Breast epithelium (tissue), 3 donors: ENCODE data around the gene ZNF653.

Experiments used
- POLR2A ChIP-seq: fragments of 450-650 bp; IDR thresholded peaks from one replicate; pipeline ENCODE4 v1.6.1; 2016; ENCODE audit warnings: antibody characterized with exemption, mild to moderate bottlenecking, moderate library complexity
- POLR2AphosphoS5 ChIP-seq, 3 donors: sonication (generic); formaldehyde crosslinking; IDR thresholded peaks; one replicate each; pipeline ENCODE4 v1.6.1; 2017; ENCODE audit warnings: antibody characterized with exemption in 3 of 3
- TF ChIP-seq, protein P1 (sequence below), 3 donors: fragments of 450-650 bp; IDR thresholded peaks; one replicate each; pipeline ENCODE4 v1.5.1; 2016 to 2017; ENCODE audit warnings: antibody characterized with exemption in 3 of 3, mild to moderate bottlenecking in 3 of 3, moderate library complexity in 3 of 3

DNA sequence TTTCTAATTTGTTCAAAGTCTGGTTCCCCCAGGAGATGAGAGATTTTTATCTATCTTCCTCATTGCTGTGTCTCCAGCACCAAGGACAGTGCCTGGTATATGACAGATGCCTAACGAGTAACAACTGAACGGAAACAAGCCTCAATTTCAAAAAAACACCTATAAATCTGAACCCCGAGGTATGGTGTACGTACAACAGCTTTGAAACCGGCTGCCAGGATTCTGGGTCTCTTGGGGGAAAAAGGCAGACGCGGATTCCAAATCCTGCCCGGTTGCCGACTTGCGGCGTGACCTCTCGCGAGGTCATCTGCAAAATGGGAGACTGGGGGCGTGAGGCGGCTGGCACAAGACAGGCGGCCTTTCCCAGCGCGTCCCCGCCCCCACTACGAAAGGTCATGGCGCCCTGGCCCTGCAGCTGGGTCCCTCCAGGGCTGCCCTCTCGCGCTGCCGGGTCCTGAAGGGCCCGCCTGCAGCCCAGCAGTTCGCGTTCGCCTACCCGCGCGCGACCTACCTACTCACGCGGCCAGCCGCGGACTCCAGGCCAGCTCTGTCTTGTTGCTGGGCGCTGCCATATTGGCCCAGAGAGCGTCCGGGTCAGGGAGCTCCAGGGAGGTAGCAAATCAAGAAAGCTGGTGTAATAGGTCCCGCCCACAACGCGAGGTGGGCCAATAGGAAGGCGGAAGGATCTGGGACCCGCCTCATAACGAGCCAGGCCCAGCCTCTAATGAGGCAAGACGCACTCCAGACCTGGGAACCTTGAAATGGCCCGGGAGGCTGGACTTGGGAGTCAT is 23.1 kb upstream of the ZNF653 start, which contains the start of gene ECSIT:
- TF ChIP-seq, protein P1, sequence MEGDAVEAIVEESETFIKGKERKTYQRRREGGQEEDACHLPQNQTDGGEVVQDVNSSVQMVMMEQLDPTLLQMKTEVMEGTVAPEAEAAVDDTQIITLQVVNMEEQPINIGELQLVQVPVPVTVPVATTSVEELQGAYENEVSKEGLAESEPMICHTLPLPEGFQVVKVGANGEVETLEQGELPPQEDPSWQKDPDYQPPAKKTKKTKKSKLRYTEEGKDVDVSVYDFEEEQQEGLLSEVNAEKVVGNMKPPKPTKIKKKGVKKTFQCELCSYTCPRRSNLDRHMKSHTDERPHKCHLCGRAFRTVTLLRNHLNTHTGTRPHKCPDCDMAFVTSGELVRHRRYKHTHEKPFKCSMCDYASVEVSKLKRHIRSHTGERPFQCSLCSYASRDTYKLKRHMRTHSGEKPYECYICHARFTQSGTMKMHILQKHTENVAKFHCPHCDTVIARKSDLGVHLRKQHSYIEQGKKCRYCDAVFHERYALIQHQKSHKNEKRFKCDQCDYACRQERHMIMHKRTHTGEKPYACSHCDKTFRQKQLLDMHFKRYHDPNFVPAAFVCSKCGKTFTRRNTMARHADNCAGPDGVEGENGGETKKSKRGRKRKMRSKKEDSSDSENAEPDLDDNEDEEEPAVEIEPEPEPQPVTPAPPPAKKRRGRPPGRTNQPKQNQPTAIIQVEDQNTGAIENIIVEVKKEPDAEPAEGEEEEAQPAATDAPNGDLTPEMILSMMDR (IDR thresholded peaks at IDR 0.05) = no peak
- TF ChIP-seq POLR2A (peak; percentile 34), POLR2AphosphoS5 (IDR thresholded peaks at IDR 0.05) (peak; percentile 66 to 73 (median 67))
